Natural killer cell treated with Interleukin-12 subunit alpha and Interleukin-12 subunit beta and Interleukin-15 and Interleukin-18, amount 100 ng/mL, for 72 hours (primary cell): ENCODE results near the gene ZNF652. TPM values are rescaled to one million over a fixed set of nuclear protein-coding genes. Genes with fewer than 3 reads are reported as not detected.

Source experiments
- ATAC-seq, 2 donors: fragments of 150-1000 bp; cut with Tn5 transposase in 1 of 2; sonication (Bioruptor Pico), chemical (Tn5 transposase) in 1 of 2; 2 replicates each; pipeline ENCODE4 v1.10.0; 2021
- DNase-seq: peaks from one replicate; pipeline ENCODE4 v3.0.0; 2022; ENCODE audit warnings: low spot score
- H3K27ac Mint-ChIP-seq, 2 donors: 1 replicate in 1 of 2; 2 replicates in 1 of 2; pipeline ENCODE4 v1.8.0; 2022; ENCODE audit warnings: mixed read lengths in 2 of 2, mild to moderate bottlenecking in 1 of 2, moderate library complexity in 1 of 2
- H3K27me3 Mint-ChIP-seq, 2 donors: 1 replicate in 1 of 2; 2 replicates in 1 of 2; pipeline ENCODE4 v1.8.0; 2022; ENCODE audit warnings: mixed read lengths in 2 of 2
- H3K36me3 Mint-ChIP-seq: one replicate; pipeline ENCODE4 v1.8.0; 2022; ENCODE audit warnings: mixed read lengths
- H3K4me1 Mint-ChIP-seq, 2 donors: 1 replicate in 1 of 2; 2 replicates in 1 of 2; pipeline ENCODE4 v1.8.0; 2022; ENCODE audit warnings: low read depth in 2 of 2, mixed read lengths in 2 of 2, mild to moderate bottlenecking in 1 of 2
- H3K4me3 Mint-ChIP-seq: one replicate; pipeline ENCODE4 v1.8.0; 2022; ENCODE audit warnings: mixed read lengths
- H3K9me3 Mint-ChIP-seq: 2 replicates; pipeline ENCODE4 v1.8.0; 2022; ENCODE audit warnings: mixed read lengths
- total RNA-seq, 2 donors: library from RNA; stranded (reverse); gene quantifications; one replicate each; pipeline ENCODE4 v1.2.3, GENCODE V29; 2022

Gene ZNF652
- total RNA-seq, 2 donors from 2014 or later = 20.1 to 22.3 TPM

DNA sequence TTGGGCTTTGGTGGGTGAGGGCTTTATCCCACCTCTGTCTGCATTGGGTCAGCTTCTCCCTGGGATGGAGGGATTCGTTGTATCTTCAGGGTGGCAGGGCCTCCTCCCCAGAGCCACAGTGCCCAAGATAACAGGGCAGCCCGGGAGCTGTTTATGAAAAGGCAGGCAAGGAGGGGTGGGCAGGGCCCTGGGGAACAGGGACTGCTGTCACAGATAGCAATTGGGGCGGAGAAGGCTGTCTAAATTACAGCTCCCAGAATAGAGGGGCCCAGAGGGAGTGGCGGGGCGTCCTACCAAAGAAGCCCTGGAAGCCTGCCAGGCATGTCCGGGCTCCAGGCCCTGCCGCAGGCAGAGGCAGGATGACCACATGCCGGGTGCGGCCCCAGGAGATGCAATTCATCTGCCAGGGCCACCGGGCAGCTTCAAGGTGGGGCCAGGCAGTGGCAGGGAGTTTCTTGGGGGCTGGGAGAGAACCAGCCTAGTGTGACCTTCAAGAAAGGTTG lies 112.7 kb downstream of the ZNF652 start:
- no peaks in the 10 kb centered on the region for H3K9me3 Mint-ChIP-seq
- no peaks in the 10 kb centered on the region for H3K36me3 Mint-ChIP-seq
- no peak for DNase-seq
- no peak overlapping the region for H3K4me3 Mint-ChIP-seq
- no peaks in the 10 kb centered on the region for H3K4me1 Mint-ChIP-seq
- ATAC-seq = no peak
- no peak overlapping the region for H3K27ac Mint-ChIP-seq
- no peaks in the 10 kb centered on the region for H3K27me3 Mint-ChIP-seq

DNA sequence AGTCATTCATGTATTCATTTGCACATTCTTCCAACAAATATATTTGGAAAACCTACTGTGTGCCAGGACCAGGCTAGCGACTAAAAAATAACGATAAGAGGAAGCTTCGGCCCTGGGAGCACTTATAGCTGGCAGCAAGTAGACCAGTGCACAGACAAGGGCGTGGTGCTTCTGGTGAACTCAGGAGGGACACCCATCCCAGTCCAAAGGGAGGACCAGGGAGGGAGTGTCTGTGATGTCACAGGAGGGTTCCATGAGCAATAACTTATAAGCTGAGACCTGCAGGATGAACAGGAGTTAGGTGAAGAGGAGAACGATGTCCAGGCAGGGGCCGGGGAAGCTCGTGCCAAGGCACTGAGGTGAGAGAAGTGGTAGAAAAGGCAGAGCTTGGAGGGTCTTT lies 114.1 kb downstream of the ZNF652 start:
- H3K4me3 Mint-ChIP-seq = no peak overlapping the region
- H3K27ac Mint-ChIP-seq = no peak overlapping the region
- no peaks in the 10 kb centered on the region for H3K9me3 Mint-ChIP-seq
- no peak for DNase-seq
- no peaks in the 10 kb centered on the region for H3K36me3 Mint-ChIP-seq
- H3K4me1 Mint-ChIP-seq = no peaks in the 10 kb centered on the region
- no peak for ATAC-seq
- H3K27me3 Mint-ChIP-seq = no peaks in the 10 kb centered on the region

DNA sequence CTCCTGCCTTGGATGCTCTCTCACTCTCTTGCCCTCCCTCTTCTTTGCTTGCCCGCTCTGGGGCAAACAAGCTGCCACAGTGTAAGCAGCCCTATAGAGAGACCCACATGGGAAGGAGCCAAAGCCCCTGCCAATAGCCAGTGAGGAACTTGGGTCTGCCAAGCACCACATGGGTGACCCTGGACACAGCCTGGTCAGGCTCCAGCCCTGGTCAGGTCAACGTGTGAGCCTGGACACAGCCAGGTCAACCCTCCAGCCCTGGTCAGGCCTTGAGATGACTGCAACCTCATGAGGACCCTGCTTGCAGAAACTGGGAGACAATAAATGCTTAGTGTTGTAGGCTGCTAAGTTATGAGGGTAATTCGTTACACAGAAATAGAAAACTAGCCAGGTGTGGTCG lies 117.2 kb downstream of the ZNF652 start:
- H3K27me3 Mint-ChIP-seq = no peaks in the 10 kb centered on the region
- H3K36me3 Mint-ChIP-seq = no peaks in the 10 kb centered on the region
- H3K4me1 Mint-ChIP-seq = no peaks in the 10 kb centered on the region
- H3K4me3 Mint-ChIP-seq = no peak overlapping the region
- ATAC-seq (no peak), DNase-seq (no peak)
- no peaks in the 10 kb centered on the region for H3K9me3 Mint-ChIP-seq
- H3K27ac Mint-ChIP-seq = no peak overlapping the region

Other genes with a start within 250 kb of the ZNF652 start
- gene B4GALNT2, start 229.5 kb downstream of the ZNF652 start, total RNA-seq = not detected
- gene GNGT2, start 151.7 kb downstream of the ZNF652 start, total RNA-seq = 10 to 100 TPM; 15.3 to 19.6 TPM
- gene ABI3, start 151.5 kb downstream of the ZNF652 start, total RNA-seq = 10 to 100 TPM; 26.9 to 54.1 TPM
- not detected for gene PHOSPHO1, start 131.5 kb downstream of the ZNF652 start, total RNA-seq
- gene PHB1, start 52.6 kb upstream of the ZNF652 start, total RNA-seq = 100 to 1,000 TPM; 229 to 233 TPM
- under 1 TPM in 1 of 2 donors, not detected in 1; 0.26 TPM for gene NGFR, start 133.0 kb upstream of the ZNF652 start, total RNA-seq
- not detected for gene NXPH3, start 213.6 kb upstream of the ZNF652 start, total RNA-seq